Measurements from ENCODE around the gene VANGL1.

Gene VANGL1

DNA sequence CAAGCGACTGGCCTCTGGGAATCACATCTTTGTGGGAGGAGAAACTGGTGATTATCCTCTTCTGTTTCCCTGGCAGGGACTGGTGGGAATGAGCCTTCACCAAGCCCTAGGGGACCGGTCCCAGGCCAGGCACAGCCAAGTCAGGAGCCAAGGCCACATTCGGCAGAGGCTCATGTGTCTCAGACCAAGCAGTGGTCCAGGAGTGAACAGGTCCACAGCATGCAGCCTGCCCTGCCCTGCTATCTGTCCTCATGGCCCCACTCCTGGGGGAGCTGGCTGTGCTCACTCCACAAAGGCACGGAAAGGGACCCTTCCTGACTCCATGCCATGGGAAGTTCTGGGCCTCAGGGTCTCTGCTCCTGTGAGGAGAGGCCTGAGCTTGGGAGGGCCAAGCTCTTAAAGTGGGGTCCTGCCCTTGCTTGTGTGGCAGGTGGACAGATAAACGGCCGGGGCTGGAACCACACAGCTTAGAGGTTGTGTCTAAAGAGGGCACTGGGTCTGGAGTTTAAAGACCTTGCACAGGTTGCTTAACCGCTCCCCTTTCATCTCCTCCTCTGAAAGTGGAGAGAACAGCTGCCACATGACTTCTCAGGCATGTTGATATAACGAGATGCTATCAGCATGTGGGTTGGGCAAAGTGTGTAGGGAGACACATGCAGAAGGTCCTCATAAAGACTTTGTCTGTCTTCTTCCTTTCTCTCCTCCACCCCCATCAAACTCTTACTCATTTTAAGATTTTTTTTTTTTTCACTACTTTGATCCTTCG lies 69.3 kb downstream of the VANGL1 start:
- no peak for DNase-seq

DNA sequence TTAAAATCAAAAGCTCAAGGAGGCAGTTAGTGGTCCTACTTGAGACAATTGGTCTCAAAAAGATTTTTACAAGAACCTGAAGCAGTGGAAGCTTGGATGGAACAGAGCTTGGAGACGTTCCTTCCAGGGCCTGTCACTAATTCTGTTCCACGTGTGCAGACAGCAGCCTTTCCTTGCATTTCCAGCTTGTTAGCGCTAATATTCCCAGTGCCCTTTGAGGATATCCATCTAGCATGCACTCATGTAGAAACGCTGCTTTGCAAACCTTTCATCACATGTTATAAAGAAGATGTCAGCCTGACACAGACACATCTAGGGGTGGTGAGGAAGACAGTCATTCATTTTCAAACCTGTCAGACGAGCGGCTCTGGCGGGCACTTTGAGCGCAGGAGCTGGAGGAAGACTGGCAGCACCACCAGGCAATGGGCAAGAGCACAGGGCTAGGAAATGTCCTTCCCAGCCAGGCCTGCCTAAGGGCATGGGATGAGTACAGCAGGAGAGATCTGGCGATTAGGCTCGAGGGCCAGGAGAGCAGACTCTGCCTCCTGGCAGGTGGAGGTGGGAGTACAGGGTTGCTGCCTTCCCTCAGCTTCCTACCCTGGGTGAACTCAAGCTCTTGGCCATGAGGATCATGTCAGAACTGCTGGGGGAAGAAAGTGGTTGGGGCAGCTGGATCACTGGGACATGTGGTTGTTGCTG lies 71.3 kb downstream of the VANGL1 start:
- no peak for DNase-seq

DNA sequence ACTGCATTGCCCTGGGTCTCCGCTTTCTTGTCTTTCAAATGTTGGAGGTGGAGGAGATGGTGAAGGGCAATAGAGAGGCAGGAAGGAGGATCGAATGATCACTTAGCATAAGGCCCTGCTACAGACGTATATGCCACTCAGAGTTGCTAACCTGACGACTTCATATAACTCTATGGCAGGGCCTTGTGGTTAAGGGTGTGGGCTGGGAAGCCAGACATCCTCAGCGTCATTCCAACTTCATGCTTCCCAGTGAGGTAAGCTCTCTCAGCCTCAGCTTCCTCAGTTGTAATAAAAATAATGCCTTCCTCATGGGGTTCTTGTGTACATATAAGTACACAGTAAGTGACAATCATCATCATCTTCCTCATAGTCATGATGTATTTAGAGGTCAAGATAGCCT lies 72.1 kb downstream of the VANGL1 start:
- no peak for DNase-seq

DNA sequence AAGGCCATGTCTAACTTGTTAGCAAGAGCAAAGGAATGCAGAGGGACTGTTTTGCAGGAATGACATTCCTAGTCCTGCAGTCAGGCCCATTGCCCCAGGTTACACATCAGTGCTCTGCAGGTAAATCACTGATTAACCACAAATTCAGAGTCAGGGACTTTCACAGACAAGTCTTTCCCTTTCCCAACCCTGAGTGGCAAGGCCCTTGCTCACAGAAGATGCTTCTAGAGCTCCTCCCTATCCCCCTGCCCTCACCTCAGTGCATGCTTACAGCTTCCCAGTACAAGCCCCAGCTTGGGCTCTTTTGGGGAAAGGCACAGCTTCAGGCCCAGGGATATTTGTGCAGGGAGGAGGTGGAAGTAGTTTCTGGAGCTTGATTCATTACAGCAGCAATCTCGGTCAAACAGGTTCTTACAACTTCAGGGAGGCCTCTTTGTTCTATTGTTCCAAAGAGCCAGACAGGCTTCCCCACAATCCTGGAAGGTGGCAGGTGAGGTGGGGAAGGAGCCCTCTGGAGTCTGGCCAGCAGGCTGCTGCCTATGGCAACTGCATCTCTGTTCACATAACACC lies 72.9 kb downstream of the VANGL1 start:
- peak; percentile 51 for DNase-seq

- DNase-seq, result no peak
Measured at GRCh38 chr1:115717541-115717940, 75.8 kb downstream of the VANGL1 start.

GRCh38 chr1:115718011-115718754 lies 76.4 kb downstream of the VANGL1 start:
- DNase-seq, result no peak

DNA sequence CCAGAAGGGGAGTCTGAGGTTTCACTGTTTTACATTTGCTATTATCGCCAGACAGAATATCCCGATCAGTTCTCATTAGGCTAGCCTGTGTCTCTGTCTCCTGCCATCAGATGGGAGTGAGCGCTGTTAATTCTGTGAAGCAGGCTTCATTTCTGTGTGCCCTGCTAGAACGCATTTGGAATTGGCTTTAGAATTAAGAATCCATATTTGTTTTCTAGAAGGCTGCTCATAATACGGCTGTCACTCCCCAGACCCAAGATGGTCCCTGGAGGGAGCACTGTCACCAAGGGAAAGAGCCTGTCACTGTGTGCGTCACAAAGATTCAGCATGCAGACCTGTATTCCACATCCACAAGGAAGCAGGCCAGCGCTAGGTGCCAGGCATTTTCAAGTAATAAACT lies 77.5 kb downstream of the VANGL1 start:
- DNase-seq, result no peak

GRCh38 chr1:115722221-115722620 lies 80.5 kb downstream of the VANGL1 start:
- no peak for DNase-seq

DNA sequence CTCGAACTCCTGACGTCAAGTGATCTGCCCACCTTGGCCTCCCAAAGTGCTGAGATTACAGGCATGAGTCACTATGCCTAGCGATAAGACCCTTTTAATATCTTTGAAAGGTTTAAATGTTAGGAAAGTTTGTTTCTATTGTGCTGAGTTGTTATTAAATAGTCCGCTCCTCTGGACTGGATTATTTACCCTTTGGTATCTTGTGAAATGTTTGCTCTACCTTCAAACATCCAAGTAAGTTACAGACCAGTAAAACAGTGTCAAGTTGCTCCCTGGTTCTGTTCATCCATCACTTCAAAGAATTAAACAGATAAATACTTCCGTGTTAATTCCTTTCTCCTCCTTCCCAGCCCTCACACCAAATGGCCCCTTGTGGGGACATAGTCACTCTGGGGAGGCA lies 82.0 kb downstream of the VANGL1 start:
- no peak for DNase-seq

DNA sequence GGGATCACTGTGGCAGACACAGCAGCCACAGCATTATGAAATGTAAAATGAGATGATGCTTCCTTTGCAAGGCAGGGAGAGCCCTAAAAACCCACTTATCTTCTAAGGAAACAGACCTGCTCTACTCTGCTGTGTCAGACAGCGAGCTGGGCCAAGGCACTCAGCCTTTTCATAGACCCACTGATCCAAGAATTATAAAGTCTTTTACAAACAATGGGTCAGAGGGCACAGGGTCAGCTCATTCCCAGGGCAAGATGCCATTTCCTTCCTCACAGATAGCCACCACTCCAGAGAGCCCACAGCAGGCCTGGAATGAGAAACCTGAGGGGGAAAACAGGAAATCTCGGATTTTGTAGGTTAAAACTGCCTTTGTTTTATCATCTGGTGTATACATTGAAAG lies 83.8 kb downstream of the VANGL1 start:
- DNase-seq, result no peak

DNA sequence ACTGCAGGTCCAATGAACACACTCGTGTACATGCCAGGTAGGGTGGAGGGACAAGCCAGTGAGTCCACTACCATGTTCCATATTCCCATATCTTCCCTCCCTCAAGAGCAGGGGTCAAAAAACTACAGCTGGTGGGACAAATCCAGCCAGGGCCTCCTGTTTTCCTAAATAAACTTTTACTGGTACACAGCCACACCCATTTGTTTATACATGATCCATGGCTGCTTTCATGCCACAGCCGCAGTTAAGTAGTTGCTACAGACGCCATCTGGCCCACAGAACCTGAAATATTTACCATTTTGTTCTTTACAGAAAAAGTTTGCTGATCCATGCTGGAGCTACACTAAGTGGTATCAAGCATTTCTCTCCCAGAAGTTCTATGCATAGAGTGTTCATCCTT lies 84.4 kb downstream of the VANGL1 start:
- no peak for DNase-seq

DNA sequence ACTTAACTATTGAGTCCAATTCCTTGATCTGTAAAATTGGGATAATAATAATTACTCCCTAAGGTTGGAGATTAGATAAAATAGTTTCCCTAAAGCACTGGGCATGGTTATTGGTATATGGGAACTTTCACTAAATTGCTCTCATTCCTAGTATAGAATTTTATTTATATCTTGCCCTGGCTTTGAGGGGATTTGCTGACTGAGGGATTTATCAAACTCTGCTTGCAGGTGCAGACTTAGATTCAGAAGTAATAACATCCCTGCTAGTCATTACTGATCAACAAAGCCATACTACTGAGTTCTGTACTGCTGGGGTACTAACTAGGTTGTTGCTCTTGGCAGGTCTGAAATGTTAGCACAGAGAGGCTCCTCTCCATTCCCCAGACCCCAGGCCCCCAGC lies 84.8 kb downstream of the VANGL1 start:
- DNase-seq, result no peak

- DNase-seq, result no peak
Measured at GRCh38 chr1:115727706-115728249, 86.0 kb downstream of the VANGL1 start.

DNA sequence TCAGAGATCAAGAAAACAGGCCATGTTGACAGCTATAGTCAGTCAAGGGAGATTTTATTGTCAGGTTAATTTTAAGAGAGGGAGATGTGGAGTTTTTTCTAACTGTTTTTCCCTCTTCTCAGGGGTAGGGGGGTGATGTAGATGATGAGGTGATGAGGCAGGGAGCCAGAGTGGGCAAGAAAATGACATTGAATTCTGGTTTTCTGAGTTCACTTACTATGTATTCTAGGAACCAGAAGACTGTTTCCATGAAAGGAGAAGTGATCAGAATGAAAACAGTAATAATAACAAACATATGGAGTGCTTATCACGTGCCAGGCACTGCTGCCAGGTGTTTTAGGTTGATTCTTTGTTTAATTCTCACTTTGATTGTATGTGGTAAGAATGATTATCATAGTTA lies 86.6 kb downstream of the VANGL1 start:
- no peak for DNase-seq

GRCh38 chr1:115729756-115730155 lies 88.0 kb downstream of the VANGL1 start:
- no peak for DNase-seq

DNA sequence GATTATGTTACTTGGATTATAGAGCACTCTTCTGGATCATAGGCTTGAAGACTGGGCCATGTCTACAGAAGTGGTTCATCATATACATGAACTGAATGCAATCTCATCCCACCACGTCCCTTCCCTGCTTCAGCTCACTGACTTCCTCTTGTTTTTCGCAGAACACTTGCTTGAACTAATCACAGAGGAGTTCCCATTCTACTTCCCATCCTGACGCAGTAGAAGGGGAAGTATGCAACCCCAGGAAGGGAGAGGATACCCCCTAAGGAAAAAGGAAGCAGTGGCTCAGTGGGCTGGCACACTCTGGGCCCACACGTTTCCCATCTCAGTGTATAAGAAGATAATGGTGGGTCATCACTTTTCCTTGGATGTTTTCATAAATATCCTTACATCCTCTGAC lies 90.5 kb downstream of the VANGL1 start:
- DNase-seq, result no peak

DNA sequence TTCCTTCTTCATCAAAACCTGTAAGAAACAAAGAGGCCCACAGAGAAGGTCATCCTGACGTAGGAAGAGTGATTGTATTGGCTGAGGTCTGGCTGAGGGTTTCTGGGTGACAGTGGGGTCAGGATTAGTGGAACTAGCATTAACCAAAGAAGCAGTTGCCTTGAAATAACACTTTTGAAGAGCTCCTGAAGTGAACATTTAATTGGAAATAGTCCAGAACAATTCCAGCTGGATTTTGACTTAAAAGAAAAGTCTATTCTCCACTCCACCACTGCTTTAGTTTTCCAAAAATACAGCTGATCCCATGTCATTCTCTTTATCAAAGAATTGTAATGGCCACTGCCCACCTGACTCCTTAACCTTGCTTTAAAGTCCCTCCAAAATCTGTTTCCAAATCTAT lies 99.0 kb downstream of the VANGL1 start:
- DNase-seq, result no peak

DNA sequence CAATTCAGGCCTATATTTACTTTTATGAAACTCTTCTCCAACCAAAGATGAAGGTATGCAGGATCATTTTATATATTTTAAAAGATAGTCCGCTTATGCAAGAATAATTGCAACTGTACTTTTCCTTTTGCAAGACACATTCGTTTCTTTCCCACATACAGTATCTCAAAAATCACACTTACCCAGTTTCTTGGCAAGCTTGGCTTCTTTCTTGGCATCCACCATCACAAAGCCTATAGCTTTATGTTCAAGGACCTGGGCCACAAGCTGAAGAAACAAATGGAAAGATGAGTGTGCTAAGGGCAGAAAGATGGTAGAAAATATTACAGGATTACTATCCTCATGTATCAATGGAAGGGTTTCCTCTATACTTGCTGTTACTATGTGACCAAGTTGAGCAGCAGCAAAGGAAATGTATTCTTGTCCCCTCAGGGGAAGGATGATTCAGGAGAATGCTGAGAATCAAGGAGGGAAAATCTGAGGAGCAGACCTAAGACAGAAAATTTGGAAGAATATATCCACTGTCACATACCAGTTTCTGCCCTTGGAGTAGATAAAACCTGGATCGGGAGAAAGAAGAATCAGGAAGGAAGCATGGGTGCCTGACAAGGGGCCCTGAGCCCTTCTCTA lies 103.0 kb downstream of the VANGL1 start:
- DNase-seq, result no peak

DNA sequence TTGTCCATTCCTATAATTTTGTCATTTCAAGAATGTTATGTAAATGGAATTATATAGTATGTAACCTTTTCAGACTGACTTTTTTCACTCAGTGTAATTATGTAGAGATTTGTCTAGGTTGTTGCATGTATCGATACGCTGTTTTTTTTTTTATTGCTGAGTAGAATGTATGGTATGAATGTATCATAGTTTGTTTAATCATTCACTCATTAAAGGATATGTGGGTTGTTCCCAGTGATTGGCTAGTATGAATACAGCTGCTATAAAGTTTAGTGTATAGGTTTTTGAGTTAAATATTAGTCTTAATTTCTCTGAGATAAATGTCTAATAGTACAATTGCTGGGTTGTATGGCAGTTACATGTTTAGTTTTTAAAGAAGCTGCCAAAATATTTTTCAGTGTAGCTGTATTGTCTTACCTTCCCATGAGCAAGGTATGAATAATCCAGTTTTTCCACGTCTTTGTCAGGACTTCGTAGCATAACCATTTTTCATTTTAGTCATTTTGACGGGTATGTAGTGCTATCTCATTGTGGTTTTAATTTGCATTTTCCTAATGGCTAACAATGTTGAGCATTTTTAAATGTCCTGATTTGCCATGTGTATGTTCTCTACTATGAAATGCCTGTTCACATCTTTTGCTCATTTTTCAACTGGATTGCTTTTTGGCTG lies 104.4 kb downstream of the VANGL1 start:
- no peak for DNase-seq
